ENCODE measurements around the gene OTOR. TPM values are rescaled to one million over a fixed set of nuclear protein-coding genes. Genes with fewer than 3 reads are reported as not detected.
A peak's percentile ranks its signal among the peaks of the same experiment; 100 is the strongest.

OTOR gene
- total RNA-seq, result not detected
- long read RNA-seq, result 0 reads

- intact Hi-C loops (cut with DNase I), result loop anchor here (5.0 kb wide), 1 partner anchor 51 kb away; no protein-coding TSS in a partner anchor
Measured at GRCh38 chr20:16748308-16748900, at the start of gene OTOR. Gene OTOR (plus strand): TSS chr20:16748358. CDS start chr20:16748402, 44 bp downstream.

GRCh38 chr20:16699293-16699692 is 48.9 kb upstream of the OTOR start:
- intact Hi-C loops (cut with DNase I), result loop anchor here (5.0 kb wide), 1 partner anchor 48 kb away; the partner anchor contains the start of gene OTOR
- no peak for DNase-seq (ENCODE audit: low spot score)

More at GRCh38 chr20:16748308-16748900, at the start of gene OTOR:
- no peak for DNase-seq (ENCODE audit: low spot score)

GRCh38 chr20:16701296-16701695 is 46.9 kb upstream of the OTOR start:
- no peak for DNase-seq (ENCODE audit: low spot score)
- intact Hi-C loops (cut with DNase I), result no loop called here

GRCh38 chr20:16703570-16703969 is 44.6 kb upstream of the OTOR start:
- intact Hi-C loops (cut with DNase I), result no loop called here
- no peak for DNase-seq (ENCODE audit: low spot score)

- intact Hi-C loops (cut with DNase I), result no loop called here
- DNase-seq (ENCODE audit: low spot score), result no peak
Measured at GRCh38 chr20:16707674-16708073, 40.5 kb upstream of the OTOR start.

- intact Hi-C loops (cut with DNase I), result no loop called here
Measured at GRCh38 chr20:16708602-16709001, 39.6 kb upstream of the OTOR start.

GRCh38 chr20:16709017-16709416 is 39.1 kb upstream of the OTOR start:
- no peak for DNase-seq (ENCODE audit: low spot score)
- intact Hi-C loops (cut with DNase I), result no loop called here

More at GRCh38 chr20:16708602-16709001, 39.6 kb upstream of the OTOR start:
- no peak for DNase-seq (ENCODE audit: low spot score)

GRCh38 chr20:16710781-16711180 is 37.4 kb upstream of the OTOR start:
- intact Hi-C loops (cut with DNase I), result no loop called here
- no peak for DNase-seq (ENCODE audit: low spot score)

GRCh38 chr20:16711661-16712258 is 36.4 kb upstream of the OTOR start:
- DNase-seq (ENCODE audit: low spot score), result no peak
- intact Hi-C loops (cut with DNase I), result no loop called here

GRCh38 chr20:16712511-16712947 is 35.6 kb upstream of the OTOR start:
- no peak for DNase-seq (ENCODE audit: low spot score)
- intact Hi-C loops (cut with DNase I), result no loop called here

GRCh38 chr20:16713066-16713465 is 35.1 kb upstream of the OTOR start:
- intact Hi-C loops (cut with DNase I), result no loop called here
- no peak for DNase-seq (ENCODE audit: low spot score)

- intact Hi-C loops (cut with DNase I), result no loop called here
Measured at GRCh38 chr20:16714242-16714641, 33.9 kb upstream of the OTOR start.

GRCh38 chr20:16714751-16715150 is 33.4 kb upstream of the OTOR start:
- intact Hi-C loops (cut with DNase I), result no loop called here
- DNase-seq (ENCODE audit: low spot score), result no peak

More at GRCh38 chr20:16714242-16714641, 33.9 kb upstream of the OTOR start:
- no peak for DNase-seq (ENCODE audit: low spot score)

GRCh38 chr20:16719421-16719820 is 28.7 kb upstream of the OTOR start:
- intact Hi-C loops (cut with DNase I), result no loop called here

GRCh38 chr20:16729080-16729479 is 19.1 kb upstream of the OTOR start:
- DNase-seq (ENCODE audit: low spot score), result no peak
- intact Hi-C loops (cut with DNase I), result no loop called here

More at GRCh38 chr20:16719421-16719820, 28.7 kb upstream of the OTOR start:
- no peak for DNase-seq (ENCODE audit: low spot score)

- intact Hi-C loops (cut with DNase I), result loop anchor here (5.0 kb wide), 1 partner anchor 158 kb away; the partner anchor contains the start of gene KIF16B
- DNase-seq (ENCODE audit: low spot score), result peak; percentile 96
Measured at GRCh38 chr20:16729565-16730460, 18.3 kb upstream of the OTOR start, which contains the start of gene SNRPB2. Gene SNRPB2 (plus strand): TSS chr20:16730026. CDS start chr20:16731703, 1,677 bp downstream.

GRCh38 chr20:16732506-16733152 is 15.5 kb upstream of the OTOR start:
- intact Hi-C loops (cut with DNase I), result loop anchor here (5.0 kb wide), 1 partner anchor 160 kb away; the partner anchor contains the start of gene KIF16B

GRCh38 chr20:16740365-16741072 is 7.6 kb upstream of the OTOR start:
- no peak for DNase-seq (ENCODE audit: low spot score)
- intact Hi-C loops (cut with DNase I), result no loop called here

More at GRCh38 chr20:16732506-16733152, 15.5 kb upstream of the OTOR start:
- no peak for DNase-seq (ENCODE audit: low spot score)
